ENCODE results near the gene LAPTM5.
"Not testable (repeated sequence)": the region's sequence is repeated elsewhere in the genome, so short reads cannot be mapped to it uniquely, and the experiment has no call there.

LAPTM5 gene

DNA sequence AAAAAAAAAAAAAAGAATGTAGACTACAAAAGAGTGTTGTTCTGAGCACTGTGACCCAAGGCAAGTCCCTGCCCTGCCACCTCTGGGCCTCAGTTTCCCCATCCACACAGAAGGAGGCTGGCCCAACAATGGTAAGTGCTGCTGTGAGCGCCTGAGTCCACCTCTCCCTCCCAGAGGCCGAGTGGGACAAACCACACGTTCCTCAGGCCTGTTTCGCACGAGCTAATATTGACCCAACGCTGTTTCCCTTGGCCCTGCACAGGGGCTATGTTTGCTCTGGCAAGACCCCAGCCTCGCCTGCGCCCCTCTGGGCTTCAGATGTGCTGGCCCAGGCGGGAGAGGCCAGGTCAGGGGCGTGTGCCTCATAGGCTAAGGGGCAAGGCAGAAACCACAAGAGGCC, 12.6 kb upstream of the LAPTM5 start:
- no peak for TF ChIP-seq CTCF (IDR thresholded peaks at IDR 0.05)
- intact Hi-C loops (cut with DNase I; ENCODE audit: low total_unique reads): no loop called here

DNA sequence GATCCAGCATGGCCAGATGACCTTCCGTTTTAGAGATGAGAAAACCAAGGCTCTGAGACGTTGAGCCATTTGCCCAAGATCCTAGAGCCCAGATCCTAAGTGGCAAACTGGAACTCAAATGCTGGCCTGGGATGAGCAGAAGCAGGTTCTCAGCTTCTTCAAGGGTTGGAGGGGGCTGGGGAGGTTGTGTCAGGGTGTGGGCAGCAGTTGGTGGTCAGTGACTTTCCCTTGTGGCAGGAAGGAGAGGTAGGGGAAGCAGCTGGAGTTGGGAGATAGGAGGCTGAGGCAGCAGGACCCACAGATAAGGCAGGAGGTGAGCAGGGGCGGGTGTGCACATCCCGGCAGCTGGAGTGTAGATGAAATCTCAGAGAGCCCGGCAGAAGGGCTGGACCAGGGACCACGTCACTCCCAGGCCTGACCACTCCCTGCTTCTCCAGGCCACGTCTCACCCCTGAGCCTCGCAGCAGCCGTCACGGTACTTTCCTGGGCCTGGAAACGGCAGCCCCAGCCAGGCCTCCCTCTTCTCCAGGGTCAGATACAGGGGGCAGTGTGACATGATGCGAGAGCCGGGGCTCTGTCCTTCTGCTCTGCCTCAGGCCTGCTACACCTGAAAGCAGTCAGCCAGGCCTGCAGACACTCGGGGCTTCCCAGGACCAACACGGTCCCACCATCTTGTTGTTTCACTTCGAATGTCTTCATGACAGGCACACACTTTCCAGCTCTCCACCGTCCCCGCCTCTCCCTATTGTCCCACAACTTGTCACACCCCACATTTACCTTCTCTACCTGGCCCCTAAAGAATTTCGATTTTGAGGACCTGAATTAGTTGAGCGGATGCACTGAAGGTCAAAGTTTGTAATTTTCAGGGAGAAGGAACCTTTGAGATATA, 11.5 kb upstream of the LAPTM5 start:
- intact Hi-C loops (cut with DNase I; ENCODE audit: low total_unique reads): no loop called here
- no peak for DNase-seq
- peaks cover 0 to 2% of the 10 kb centered on the region in 2 donors for H3K27me3 ChIP-seq
- H3K4me1 ChIP-seq: peaks cover 0 to 9% (median 5%) of the 10 kb centered on the region in 4 donors
- H3K9me3 ChIP-seq: no peaks in the 10 kb centered on the region
- H3K27ac ChIP-seq: no peak overlapping the region
- H3K36me3 ChIP-seq: no peaks in the 10 kb centered on the region
- H3K4me3 ChIP-seq: no peak overlapping the region
- TF ChIP-seq CTCF (IDR thresholded peaks at IDR 0.05): no peak

More for the DNA sequence above, 12.6 kb upstream of the LAPTM5 start:
- Histone ChIP-seq H3K27ac (no peak overlapping the region), H3K4me3 (no peak overlapping the region), H3K9me3 (no peaks in the 10 kb centered on the region), H3K4me1 (peaks cover 0 to 3% (median 0%) of the 10 kb centered on the region in 4 donors), H3K36me3 (no peaks in the 10 kb centered on the region), H3K27me3 (peaks cover 0 to 2% of the 10 kb centered on the region in 2 donors)
- no peak for DNase-seq

DNA sequence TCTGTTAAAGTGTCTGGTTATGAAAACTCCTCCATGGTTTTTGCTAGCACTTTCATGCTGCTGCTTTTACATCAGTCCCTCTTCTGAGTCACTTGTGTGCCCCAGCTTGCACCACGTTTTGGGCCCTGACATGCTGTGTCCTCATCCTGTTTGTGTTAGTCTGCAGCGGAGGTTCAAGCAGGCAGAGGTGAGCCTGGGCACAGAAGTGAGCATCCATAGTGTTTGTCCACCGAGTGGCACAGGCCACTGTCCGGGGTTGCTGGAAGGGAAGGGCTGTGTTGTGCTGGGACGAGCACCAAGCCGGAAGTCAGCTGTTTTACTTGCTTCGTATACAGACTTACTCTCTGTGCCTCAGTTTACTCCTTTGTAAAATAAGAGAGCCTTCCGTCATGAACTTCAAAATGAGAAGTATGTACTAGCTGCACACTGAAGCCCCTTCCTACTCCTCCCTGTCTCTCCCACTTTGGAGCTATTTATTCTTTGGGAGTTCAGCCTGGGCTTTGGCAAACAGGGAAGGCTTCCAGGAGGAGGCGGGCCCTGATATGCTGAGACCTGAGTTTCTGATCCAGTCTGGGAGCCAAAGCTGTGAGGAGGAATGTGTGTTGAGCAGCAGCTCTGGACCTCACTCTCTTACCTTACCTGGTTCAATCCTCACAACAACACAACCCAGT, 10.7 kb upstream of the LAPTM5 start:
- H3K27ac ChIP-seq: no peak overlapping the region
- TF ChIP-seq CTCF (IDR thresholded peaks at IDR 0.05): no peak
- peaks cover 0 to 17% (median 12%) of the 10 kb centered on the region in 4 donors for H3K4me1 ChIP-seq
- no peak overlapping the region for H3K4me3 ChIP-seq
- H3K36me3 ChIP-seq: no peaks in the 10 kb centered on the region
- intact Hi-C loops (cut with DNase I; ENCODE audit: low total_unique reads): no loop called here
- no peaks in the 10 kb centered on the region for H3K9me3 ChIP-seq
- DNase-seq: no peak
- no peaks in the 10 kb centered on the region for H3K27me3 ChIP-seq

GRCh38 chr1:30766948-30767347, 9.4 kb upstream of the LAPTM5 start:
- H3K4me3 ChIP-seq; H3K36me3 ChIP-seq; H3K9me3 ChIP-seq; H3K27ac ChIP-seq; DNase-seq; intact Hi-C loops (cut with DNase I; ENCODE audit: low total_unique reads); H3K27me3 ChIP-seq: not testable (repeated sequence)
- peaks cover 0 to 30% (median 23%) of the 10 kb centered on the region in 4 donors for H3K4me1 ChIP-seq

- no peaks in the 10 kb centered on the region for H3K36me3 ChIP-seq
- TF ChIP-seq CTCF (IDR thresholded peaks at IDR 0.05): no peak
- no peaks in the 10 kb centered on the region for H3K27me3 ChIP-seq
- H3K27ac ChIP-seq: no peak overlapping the region
- intact Hi-C loops (cut with DNase I; ENCODE audit: low total_unique reads): no loop called here
- no peak for DNase-seq
- no peaks in the 10 kb centered on the region for H3K9me3 ChIP-seq
- no peak overlapping the region for H3K4me3 ChIP-seq
- peaks cover 0 to 40% (median 32%) of the 10 kb centered on the region in 4 donors for H3K4me1 ChIP-seq
Observed at GRCh38 chr1:30765556-30766434, 8.2 kb upstream of the LAPTM5 start.
